ENCODE measurements around the gene DNMT3A.
"Not testable (repeated sequence)": the region's sequence is repeated elsewhere in the genome, so short reads cannot be mapped to it uniquely, and the experiment has no call there.

Gene DNMT3A

DNA sequence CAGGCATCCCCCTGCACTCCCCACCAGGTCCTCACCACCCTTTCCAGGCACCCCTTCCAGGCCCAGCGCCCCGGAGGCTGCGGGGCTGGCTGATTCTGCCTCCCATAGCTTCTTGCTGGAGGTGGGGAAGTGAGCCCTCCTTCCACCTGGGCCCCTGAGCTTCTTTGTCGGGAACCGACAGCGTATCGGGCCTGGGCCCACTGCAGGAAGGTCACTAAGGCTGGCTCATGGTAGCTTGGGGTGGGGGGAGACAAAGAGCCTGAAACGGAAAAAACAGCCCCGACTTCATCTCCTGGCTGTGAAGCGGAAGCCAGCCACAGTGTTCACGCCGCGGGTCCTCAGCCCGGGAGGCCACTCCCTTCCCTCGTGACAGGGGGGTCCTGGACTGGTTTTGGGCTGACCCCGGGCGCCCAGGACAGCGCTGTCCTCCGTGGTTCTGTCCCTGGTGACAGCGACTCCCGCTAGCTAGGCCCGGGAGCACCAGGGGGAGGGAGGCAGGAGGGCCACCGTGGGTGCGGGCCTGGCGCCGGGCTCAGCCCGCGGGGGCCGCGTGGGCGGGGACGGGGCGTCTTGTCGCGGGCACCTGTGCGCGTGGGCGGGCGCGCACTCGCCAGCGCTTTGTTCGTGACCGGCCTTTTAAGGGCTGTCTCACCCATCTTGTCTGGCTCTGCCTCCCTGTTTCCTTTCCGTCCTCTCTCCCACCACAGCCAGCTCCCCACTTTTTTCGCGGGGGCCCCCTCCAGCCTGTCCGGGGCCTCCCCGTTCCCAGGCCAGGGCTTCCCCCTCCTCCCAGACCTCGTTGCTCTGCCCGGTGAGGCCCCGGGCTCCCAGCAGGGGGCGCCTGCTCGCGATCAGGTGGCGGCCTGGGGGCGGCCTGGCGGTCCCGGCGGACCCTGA, 64.9 kb downstream of the DNMT3A start:
- no peak for DNase-seq

DNA sequence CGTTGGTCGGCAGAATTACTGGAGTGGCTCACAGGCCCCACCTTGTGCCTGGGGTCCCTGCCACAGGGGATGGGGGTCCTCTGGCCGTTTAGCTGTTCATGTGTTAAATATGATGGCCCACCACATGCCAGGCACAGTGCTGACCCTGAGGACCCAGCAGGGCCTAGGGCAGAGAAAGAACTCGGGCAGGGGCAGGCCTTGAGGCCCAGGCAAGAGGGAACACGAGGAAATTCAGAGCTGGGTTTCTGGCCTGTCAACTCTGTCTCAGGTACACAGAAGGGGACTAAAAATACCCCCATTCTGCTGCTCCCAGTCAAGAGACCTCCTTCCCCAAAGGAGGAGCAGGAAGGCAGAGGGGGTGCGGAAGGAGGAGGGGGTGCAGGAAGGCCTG, 66.2 kb downstream of the DNMT3A start:
- no peak for DNase-seq

DNA sequence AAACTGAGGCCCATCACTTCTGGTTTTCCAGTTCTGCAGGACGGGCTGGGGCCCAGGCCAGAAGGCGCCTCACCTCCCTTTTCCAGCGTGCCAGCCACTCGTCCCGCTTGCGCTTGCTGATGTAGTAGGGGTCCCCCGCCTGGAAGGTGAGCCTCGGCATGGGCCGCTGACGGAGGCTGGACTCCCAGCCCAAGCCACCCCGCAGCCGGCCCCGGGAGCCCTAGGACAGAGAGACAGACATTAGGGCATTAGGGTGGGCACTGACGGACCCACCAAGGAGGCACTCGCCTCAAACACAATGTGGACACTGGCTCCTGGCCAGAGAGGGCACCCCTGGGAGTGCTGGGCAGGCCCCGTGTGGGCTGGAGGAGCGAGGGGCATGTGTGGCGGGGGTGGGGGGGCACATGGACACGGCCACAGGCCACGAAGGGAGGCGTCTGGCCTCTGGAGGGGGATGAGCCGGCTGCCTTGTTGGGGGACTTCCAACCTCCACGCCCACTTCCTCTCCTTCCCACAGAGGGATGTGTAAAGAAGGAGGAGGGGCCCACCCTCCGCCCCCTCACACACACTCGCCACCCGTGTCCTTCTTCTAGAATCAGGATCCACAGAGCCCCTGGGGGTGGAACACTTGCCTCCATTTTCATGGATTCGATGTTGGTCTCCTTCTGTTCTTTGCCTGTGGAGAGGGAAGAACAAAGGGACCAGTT, 66.7 kb downstream of the DNMT3A start:
- no peak for DNase-seq

DNA sequence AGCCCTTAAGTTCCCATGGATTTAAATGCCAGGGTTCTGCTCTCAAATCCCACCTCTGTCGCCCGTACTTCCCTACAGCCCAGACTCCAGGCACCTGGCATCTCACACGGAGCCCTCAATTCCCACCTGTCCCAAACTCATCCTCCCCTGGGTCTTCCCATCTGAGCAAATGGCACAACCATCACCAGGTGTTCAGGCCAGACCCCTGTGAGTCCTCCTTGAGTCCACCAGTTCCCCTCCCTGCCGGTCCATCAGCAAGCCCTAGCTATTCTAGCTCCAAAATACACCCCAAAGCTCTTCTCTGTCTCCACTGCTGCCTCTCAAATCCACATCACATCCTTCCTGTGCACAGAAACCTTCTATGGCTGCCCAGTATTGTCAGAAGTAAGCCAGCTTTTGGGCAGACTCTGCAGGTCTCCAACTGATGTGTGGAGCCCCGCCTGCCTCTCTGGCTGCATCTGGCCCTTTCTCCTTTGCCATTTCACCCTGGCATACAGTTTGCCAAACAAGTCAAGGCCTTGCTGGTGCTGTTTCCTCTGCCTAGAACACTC, 67.7 kb downstream of the DNMT3A start:
- no peak for DNase-seq

- not testable (repeated sequence) for DNase-seq
These were observed 69.0 kb downstream of the DNMT3A start for GRCh38 chr2:25272705-25273104.

DNA sequence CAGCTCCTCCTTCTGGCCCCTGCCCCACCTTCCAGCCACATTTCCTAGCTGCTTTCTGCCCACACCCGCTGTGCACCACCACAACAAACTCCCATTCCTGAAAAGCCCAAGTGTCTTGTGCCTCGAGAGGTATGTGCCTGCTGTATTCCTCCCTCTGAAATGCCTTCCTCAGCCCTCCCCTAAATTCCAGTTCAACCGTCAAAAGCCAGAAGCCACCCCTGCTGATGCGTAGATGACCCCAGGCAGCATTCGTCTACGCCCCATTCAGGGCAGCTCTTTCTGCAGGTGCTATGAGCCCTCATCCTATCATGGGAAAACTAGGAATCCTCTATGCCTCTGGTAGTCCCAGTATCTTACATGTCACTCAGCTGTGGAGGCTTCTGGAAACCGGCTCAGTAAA, 71.7 kb downstream of the DNMT3A start:
- DNase-seq: no peak

DNA sequence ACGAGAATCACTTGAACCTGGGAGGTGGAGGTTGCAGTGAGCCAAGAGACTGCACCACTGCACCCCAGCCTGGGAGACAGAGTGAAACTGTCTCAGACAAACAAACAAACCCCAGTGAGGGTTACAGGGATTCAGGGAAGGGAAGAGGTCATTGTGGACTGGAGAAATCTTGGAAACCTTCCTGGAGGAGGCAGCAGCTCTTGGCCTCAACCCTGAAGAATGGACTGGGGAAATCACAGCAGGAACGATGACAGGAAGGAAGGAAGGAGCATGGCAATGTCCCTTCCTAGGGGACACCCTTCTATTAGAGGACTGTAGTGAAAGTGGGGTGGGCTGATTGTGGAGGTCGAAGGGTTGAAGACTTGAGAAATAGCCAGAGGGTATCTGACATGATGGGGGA, 72.5 kb downstream of the DNMT3A start:
- no peak for DNase-seq

DNA sequence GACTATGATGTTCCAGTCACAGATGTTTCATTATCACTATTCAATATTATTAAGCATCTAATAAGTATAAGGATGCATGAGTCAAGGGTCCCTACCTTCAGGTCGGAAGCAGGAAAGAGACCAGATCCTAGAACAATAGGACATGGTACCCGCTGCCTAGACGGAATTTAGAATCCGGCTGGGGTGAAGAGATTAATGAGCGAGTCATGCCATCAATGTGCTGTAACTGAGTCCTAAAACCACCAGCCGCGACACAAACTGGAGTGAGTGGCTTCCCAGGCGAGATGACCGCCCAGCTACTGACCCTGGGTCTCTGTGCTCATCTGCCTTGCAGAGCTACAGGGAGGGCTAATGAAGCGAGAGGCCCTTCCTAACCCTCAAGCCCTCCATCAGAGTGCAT, 73.6 kb downstream of the DNMT3A start:
- no peak for DNase-seq

GRCh38 chr2:25266399-25266798, 75.3 kb downstream of the DNMT3A start:
- DNase-seq: no peak

- no peak for DNase-seq
These were observed 75.9 kb downstream of the DNMT3A start for GRCh38 chr2:25265802-25266201.

DNA sequence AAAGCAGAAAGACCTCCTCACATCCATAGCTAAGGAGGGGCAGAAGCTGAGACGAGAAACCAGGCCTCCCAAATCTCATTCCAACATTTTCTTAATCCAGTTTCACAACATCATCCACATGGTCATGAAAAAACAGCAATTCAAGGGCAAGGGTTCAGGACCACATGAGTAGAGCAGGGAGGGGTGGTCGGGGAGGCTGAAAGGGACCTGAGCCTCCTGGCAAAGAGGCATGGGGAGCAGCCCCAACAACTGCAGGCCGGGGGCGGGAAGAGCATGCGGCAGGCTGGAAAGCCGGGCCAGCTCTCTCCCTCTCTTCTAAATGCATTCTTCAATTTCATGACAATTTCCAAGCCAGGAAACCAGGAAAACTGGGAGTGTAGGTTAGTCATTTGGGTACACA, 76.7 kb downstream of the DNMT3A start:
- no peak for DNase-seq

GRCh38 chr2:25262288-25262687, 79.4 kb downstream of the DNMT3A start:
- no peak for DNase-seq

- DNase-seq: no peak
These were observed 82.0 kb downstream of the DNMT3A start for GRCh38 chr2:25259737-25260124.

DNA sequence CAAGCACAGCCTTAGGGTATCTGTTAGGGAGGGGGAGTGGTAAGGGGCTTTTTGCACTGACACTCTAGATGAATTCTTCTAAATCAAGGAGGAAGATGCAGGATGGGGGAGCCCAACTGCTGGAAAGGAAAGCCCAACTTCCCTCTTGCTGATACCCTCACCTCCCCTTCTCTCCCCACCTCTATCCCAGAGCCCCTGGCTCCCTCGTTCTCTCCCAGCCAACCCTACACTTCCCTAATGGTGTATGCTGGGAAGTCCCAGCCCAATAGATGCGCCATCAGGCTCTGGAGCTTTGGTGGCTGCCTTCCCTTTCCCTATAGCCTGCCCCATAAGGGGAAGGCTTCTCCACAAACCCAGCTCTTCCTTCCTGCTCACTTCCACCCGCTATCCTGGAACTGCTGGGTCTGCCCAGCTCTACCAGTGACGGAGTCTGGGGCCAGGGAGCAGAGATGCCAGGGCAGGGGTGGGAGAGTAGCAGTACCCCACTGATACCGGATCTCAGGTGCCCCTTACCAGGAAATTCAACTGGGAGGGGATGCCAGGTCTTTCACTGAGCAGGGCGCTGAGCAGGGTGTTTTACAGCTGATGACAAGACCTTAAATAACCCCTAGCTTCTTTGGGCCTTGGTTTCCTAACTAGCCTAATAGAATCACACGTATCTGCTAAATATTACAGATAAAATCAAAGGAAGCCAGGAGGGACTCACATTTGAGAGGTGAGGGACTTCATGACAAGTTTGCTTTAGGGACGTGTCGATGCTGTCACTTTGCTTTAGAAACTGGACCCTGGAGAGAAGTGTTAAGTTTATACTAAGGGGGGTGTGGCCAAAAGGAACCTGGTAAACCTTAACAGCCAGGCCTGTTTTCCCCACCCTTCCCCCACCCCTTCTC, 82.6 kb downstream of the DNMT3A start:
- no peak for DNase-seq

- DNase-seq: no peak
These were observed 83.5 kb downstream of the DNMT3A start for GRCh38 chr2:25257931-25258846.

- DNase-seq: no peak
These were observed 84.6 kb downstream of the DNMT3A start for GRCh38 chr2:25257032-25257552.

DNA sequence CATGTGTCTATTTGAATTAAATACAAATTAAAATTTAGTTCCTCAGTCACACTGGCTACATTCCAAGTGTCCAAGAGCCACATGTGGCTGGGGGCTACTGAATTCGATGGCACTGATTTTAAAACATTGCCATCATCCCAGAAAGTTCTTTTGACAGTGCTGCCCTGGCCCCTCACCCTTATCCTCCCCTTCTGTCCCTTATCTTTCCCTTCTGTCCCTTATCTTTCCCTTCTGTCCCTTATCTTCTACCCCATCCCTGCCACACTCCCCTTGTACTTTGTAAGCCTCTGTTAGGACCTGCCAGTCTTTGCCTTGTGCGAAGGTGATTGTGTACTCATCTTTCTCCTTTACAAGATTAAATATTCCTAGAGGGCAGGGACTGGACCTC, 85.2 kb downstream of the DNMT3A start:
- DNase-seq: no peak

DNA sequence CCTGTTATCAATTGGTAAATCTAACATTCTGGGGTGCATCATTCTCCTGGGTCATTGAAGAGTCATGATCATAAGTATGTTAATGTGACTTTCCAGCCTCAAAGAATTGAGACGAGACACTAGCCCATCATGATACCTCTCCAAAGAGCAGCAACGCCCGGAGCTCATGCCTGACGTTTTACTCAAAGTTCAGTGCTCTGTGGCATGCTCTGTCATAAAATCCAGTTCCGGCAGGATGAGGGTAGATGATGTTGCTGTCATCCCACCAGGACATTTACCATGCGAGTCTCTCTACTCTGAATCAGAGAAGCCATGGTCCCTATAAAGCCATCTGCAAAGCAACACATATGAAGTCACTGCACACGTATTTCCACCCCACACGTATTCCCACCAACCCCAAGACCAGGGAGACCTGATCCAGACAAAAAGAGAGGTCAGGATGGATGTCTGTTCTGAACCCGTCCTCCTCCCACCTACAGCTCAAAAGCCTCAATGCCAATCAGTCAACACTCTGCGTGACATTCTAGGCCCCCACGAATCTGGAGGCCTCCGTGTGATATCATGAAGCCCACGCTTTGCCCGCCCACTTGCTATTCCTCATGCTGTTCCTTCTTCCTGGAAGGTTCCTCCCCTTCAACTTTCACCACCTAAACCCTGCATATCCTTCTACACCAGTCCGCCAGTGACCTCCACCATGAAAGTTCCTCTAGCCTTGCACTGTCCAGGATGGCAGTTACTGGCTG, 85.8 kb downstream of the DNMT3A start:
- DNase-seq: no peak

GRCh38 chr2:25254961-25255360, 86.8 kb downstream of the DNMT3A start:
- no peak for DNase-seq

- no peak for DNase-seq
These were observed 88.5 kb downstream of the DNMT3A start for GRCh38 chr2:25253153-25253626.
